ENCODE data around the gene ATXN7.

ATXN7 gene

DNA sequence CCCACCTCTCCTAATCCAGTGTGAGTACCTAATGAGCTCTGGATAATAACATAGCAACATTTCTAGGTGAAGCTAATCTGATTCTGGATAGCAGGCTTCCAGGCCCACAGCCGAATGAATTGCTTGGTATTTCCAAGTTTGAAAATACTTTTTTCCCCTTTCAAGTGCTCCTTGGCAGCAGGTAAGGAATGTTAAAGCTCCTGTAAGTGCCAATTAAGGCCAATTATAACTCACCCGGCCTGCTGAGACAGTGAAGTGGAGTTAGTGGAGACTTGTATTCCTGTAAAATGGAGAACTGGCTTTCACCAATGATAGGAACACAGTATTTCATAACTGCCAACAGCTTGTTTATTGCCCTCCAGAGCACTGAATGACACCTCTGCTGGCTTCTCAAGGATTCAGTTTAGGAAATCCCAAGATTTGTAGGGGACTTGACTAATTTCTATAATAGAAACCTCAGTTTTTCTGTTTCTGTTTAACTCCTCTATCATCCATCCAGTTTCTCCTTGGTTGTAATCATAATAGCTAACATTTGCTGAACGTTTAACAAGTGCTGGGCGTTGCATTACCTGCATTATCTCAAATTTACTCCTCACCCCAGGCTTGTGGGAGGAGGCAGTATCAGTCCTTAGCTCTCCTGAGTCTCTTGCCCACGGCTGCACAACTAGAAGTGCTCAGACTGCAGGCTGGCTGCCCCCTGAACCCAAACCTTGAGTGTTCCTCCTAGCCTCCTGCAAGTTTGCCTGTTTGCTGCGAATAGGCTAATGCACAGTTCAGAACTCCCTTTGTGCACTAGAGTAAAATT, 101.2 kb downstream of the ATXN7 start:
- DNase-seq (ENCODE audit: low read depth) = no peak

GRCh38 chr3:63966007-63966406, 102.3 kb downstream of the ATXN7 start:
- no peak for DNase-seq (ENCODE audit: low read depth)

GRCh38 chr3:63966871-63967270, 103.2 kb downstream of the ATXN7 start:
- DNase-seq (ENCODE audit: low read depth) = no peak

DNA sequence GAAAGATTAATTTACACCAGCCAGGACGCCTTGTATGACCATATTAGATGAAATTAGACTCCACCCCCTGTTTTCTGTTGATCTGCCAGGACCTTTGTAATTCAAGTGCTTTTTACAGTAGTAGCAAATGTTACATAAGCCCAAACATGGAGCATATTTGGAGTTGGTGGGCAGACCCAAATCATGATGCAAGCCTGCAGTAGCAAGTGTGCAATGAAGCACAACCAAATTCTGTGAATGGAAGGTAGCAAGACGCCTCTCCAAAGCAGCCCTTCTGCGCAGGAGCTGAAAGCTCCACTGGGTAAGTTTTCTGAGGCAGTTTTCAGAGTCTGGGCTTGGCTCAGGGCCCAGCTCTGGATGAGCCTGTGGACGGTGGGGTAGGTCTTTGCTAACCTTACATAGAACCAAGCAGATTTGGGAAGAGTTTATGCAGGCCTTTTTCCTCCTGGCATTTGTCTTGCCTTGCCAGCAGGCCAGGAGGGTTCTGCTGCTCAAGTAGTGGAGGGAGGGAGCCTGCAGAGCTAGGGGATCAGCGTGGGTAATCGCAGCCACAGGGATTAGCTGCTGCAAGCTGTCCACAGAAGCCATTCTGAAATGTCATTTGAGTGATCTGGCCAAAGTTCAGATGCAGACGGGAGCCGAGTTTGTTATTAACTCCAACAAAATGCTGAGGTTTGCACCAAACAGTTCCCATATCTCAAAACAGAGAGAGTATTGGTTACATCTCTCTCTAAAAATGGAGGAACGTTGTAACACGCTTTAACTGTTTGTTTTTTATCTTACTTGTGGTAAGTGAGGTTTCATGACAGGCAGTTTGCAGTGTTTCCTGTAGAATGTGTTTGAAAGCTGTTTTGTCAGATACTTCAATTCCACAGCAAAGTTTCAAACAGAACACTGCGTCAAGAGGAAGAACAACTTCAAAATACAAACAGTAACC, 104.3 kb downstream of the ATXN7 start:
- DNase-seq (ENCODE audit: low read depth) = no peak

DNA sequence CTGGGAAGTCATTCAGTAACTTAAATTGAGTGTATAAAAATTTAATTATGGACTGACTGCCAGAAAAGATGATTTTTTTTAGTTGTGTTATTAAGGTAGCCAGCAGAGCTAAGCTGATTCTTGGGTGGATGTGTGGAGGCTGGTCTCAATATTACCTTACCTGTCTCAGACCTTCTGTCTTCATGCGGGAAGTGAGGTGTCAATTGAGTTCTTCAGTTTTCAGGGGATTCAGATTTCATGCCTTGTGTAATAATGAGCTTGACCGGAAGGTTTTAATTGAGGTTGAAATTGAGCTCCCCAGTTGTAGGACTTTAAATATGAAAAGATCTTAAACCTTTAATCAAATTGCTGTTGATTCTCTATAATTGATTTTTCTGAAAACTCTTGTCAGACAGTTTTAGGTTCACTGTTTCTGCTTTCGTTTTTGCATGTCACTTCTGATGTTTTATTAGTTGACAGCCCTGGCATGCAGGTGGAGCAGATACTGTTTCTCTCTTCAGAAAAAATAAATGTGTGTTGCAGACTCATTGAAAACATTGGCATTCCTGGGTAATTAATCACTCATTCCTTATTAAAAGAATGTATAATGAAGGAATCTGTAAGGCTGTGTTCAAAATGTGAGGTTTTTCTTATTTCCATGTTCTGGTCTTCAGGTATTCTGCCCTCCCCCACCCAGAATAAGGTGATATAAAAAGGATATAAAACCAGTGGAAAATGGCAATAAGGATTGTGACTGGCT, 105.1 kb downstream of the ATXN7 start:
- DNase-seq (ENCODE audit: low read depth) = no peak

GRCh38 chr3:63969876-63970275, 106.2 kb downstream of the ATXN7 start:
- DNase-seq (ENCODE audit: low read depth) = no peak

- no peak for DNase-seq (ENCODE audit: low read depth)
Observed at GRCh38 chr3:63970631-63971475, 107.2 kb downstream of the ATXN7 start.

DNA sequence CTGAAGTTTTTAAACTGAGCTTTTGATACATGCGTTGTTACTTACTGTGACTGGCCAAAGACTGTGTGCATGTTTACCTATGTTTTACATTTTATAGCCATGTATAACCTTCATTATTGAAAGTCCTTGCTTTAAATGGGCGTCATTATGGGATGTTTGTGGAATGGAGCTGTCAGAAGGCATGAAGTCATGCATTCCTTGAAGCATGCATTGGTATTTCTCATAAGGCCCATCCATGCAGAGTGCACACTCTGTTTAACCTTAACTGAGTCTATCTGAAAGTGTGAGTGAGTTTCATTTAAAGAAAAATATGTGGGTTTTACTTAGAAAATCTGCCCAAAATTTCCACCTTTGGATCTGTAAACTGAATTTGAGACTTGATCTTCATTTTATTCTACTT, 108.5 kb downstream of the ATXN7 start:
- no peak for DNase-seq (ENCODE audit: low read depth)

DNA sequence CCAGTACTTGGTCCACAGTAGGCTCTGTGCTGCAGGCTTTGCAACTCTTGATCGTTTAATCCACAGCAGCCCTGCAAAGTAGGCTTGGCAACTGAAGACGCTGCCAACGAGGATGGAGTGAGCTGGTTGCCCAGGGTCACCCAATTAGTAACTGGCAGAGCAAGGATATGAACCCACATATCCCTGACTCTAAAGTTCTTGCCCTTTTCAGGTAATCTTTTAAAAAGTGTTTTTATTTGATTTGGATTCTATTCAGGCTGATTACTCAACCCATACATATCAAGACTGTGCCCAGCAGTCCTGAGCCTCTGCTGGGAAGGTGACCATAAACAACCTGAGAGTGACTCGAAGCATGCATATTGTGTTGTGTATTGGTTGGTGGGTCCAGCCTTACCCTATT, 109.3 kb downstream of the ATXN7 start:
- DNase-seq (ENCODE audit: low read depth) = no peak

GRCh38 chr3:63973406-63973805, 109.7 kb downstream of the ATXN7 start:
- no peak for DNase-seq (ENCODE audit: low read depth)

DNA sequence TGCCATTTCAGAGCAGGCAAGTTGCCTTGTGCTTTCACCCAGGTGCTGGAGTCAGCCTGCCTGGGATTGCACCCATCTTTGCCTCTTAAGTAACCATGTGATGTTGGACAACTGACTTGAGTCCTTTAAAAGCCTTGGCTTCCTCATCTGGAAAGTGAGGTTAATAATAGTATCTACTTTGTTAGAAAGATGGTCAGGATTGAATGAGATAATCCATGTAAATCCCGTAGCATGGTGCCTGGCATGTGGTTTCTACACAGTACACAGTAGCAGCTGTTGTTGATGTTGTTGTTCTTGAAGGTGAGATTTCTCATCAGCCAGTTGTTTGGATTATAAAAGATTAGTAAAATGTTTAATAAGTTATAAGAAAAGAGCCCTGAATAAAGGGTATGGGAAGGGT, 110.8 kb downstream of the ATXN7 start:
- DNase-seq (ENCODE audit: low read depth) = no peak

GRCh38 chr3:63975723-63976122, 112.1 kb downstream of the ATXN7 start:
- no peak for DNase-seq (ENCODE audit: low read depth)

GRCh38 chr3:63976161-63976871, 112.6 kb downstream of the ATXN7 start:
- no peak for DNase-seq (ENCODE audit: low read depth)

- no peak for DNase-seq (ENCODE audit: low read depth)
Observed at GRCh38 chr3:63976872-63977200, 113.2 kb downstream of the ATXN7 start.

DNA sequence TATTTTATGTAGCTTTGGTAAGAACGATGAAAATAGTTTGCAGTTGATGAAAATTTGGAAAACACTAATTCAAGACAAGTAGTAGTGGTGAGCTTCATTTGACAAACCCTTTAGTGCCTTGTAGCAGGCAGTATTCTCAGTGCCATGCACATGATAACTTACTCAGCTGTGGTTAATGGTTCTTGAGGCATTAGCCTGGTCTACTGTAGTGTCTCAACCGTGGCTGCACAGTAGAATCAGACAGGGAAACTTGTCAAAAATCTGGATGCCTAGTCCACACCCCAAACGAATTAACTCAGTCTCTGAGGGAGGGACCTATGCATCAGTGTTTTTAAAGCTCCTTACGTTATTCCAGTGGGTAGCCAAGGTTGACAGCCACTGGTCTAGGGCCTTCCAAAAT, 114.2 kb downstream of the ATXN7 start:
- DNase-seq (ENCODE audit: low read depth) = no peak

- no peak for DNase-seq (ENCODE audit: low read depth)
Observed at GRCh38 chr3:63979093-63979885, 115.6 kb downstream of the ATXN7 start.

DNA sequence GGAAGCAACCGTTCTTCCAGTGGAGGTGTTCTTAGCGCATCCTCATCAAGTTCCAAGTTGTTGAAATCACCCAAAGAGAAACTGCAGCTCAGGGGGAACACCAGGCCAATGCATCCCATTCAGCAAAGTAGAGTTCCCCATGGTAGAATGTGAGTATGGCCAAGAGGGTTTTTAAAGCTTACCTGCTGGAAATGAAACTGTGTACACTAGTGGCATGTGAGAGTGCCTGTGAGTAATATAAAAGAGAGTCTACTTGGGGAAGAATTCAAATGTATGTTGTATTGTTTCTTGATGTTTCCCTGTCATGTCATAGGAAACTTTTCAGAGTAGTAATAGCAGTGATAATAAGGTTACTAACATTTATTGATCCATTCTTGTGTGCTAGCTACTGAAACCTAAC, 116.4 kb downstream of the ATXN7 start:
- DNase-seq (ENCODE audit: low read depth) = no peak

DNA sequence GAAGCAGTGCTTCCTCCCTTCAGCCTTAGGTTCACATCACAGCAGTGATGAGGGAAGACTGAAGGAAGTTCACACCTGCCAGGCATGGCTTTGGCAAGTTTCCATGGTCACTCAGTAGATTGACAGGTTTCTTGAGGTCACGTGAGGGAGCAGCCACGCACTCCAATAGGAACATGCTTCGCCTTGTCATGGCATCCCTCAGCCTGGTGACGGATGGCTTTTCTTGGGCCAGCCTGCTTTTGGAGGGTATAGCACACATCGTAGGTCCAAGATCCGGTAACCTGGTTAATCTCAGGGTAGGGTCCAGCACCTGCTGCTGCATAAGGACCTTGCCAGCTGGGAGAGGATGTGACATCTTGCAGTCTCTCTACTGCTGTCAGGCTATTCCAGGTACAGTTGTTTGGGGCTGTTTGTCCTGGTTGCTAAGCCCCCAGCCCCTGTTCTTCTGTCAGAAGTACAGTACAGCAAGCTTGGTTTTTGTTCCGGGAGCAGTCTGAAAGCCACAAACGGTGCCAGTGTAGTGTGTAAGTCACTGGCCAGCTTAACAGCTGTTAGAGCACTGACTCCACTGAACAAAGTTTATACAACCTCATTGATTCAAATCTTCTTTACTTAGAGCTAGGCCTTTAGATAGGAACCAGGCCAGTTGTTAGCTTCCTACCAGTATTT, 117.3 kb downstream of the ATXN7 start:
- no peak for DNase-seq (ENCODE audit: low read depth)

GRCh38 chr3:63981980-63982379, 118.3 kb downstream of the ATXN7 start:
- DNase-seq (ENCODE audit: low read depth) = no peak

DNA sequence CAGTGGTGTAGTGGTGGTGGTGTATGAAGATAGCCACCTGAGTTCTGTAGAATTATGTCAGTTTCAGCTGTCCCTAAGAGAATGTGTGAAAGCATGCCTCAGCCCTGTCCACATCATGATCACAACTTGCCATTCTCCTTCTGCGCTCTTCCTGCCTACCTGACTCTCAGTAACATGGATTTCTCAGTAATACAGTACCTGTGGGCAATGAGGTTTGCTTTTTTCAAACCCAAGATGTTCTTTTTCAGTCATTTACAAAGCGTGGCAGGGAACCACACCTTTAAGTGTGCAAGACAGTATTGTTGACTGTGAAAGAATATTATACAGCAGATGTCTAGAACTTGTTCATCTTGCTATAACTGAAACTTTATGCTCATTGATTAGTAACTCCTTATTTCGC, 120.7 kb downstream of the ATXN7 start:
- DNase-seq (ENCODE audit: low read depth) = no peak

Data from stimulated activated CD8-positive, alpha-beta memory T cell treated with anti-CD3 and anti-CD28 coated beads, Interleukin-4, amount 100 ng/mL, for 24 hours (primary cell).